Vagina (tissue), 2 donors: ENCODE results near the gene TBC1D23.

Experiments
- POLR2A ChIP-seq, 2 donors: fragments of 450-650 bp; IDR thresholded peaks; one replicate each; pipeline ENCODE4 v1.6.1; 2017; ENCODE audit warnings: antibody characterized with exemption in 2 of 2, mild to moderate bottlenecking in 2 of 2, moderate library complexity in 2 of 2
- POLR2AphosphoS5 ChIP-seq, 2 donors: sonication (generic); formaldehyde crosslinking; IDR thresholded peaks; one replicate each; pipeline ENCODE4 v1.9.0; 2017; ENCODE audit warnings: antibody characterized with exemption in 2 of 2, mild to moderate bottlenecking in 2 of 2, low read depth in 1 of 2; ENCODE audit not compliant: insufficient read depth in 1 of 2

DNA sequence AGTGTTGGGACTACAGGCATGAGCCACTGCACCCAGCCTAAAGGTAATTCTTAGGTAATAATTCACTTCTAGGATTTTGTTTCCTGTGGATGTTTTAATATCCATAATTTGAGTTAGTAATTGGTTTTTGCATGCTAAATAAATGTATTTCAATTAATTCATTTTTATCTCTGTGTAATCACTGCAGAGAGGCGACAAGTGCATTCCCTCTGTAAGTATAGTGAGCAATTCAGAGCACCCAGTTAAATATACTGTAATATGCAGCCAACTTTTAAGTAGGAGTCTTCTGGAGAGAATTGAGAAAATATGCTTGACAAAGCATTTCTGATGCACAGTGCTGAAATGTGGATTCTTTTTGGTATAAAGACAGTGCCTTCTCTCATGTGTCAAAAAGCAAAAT lies 5.7 kb downstream of the TBC1D23 start:
- TF ChIP-seq POLR2A (IDR thresholded peaks at IDR 0.05) = no peak
- TF ChIP-seq POLR2AphosphoS5 (IDR thresholded peaks at IDR 0.05; ENCODE audit: insufficient read depth in 1 of 2, low read depth in 1 of 2) = no peak
